GM23338 (cell line): Measurements from ENCODE around the gene MAPK11. TPM values are rescaled to one million over a fixed set of nuclear protein-coding genes. Genes with fewer than 3 reads are reported as not detected.

ENCODE experiments used
- ATAC-seq: fragments of 200-7000 bp; cut with Tn5 transposase; 3 replicates; pipeline ENCODE4 v1.9.1; 2020
- DNase-seq: peaks from one replicate; pipeline ENCODE4 v3.0.0-alpha.2; 2015; ENCODE audit warnings: low spot score
- H2AFZ ChIP-seq: fragments of 200-600 bp; sonication (generic); 2 replicates; pipeline ENCODE4 v1.8.0; 2016; ENCODE audit warnings: antibody characterized with exemption, mild to moderate bottlenecking, moderate library complexity
- H3F3A ChIP-seq: fragments of 200-600 bp; sonication (generic); replicated peaks from 2 replicates; pipeline ENCODE4 v1.8.0; 2017; ENCODE audit warnings: antibody characterized with exemption, mixed run types, low read depth
- H3K27ac ChIP-seq: fragments of 200-600 bp; sonication (generic); 2 replicates; pipeline ENCODE4 v1.6.1; 2016; ENCODE audit warnings: low read depth
- H3K27me3 ChIP-seq: fragments of 200-600 bp; sonication (generic); 2 replicates; pipeline ENCODE4 v1.8.0; 2016; ENCODE audit warnings: mild to moderate bottlenecking, mixed run types, moderate library complexity; ENCODE audit not compliant: insufficient read depth
- H3K36me3 ChIP-seq: fragments of 200-600 bp; sonication (generic); 2 replicates; pipeline ENCODE4 v1.8.0; 2016; ENCODE audit warnings: mild to moderate bottlenecking; ENCODE audit not compliant: insufficient read depth
- H3K4me1 ChIP-seq: fragments of 200-600 bp; sonication (generic); 2 replicates; pipeline ENCODE4 v1.8.0; 2016; ENCODE audit warnings: mild to moderate bottlenecking, moderate library complexity; ENCODE audit not compliant: insufficient read depth
- H3K4me2 ChIP-seq: fragments of 200-600 bp; sonication (generic); 2 replicates; pipeline ENCODE4 v1.7.1; 2017; ENCODE audit warnings: mixed run types
- H3K4me3 ChIP-seq: fragments of 200-600 bp; sonication (generic); 2 replicates; pipeline ENCODE4 v1.6.1; 2016; ENCODE audit warnings: mixed run types
- H3K79me2 ChIP-seq: fragments of 200-600 bp; sonication (generic); replicated peaks from 2 replicates; pipeline ENCODE4 v1.8.0; 2017; ENCODE audit warnings: mild to moderate bottlenecking; ENCODE audit not compliant: insufficient read depth
- H3K9me2 ChIP-seq: fragments of 200-600 bp; sonication (generic); 2 replicates; pipeline ENCODE4 v1.8.0; 2017; ENCODE audit not compliant: insufficient read depth
- H4K20me1 ChIP-seq: fragments of 200-600 bp; sonication (generic); replicated peaks from 2 replicates; pipeline ENCODE4 v1.8.0; 2017; ENCODE audit warnings: mild to moderate bottlenecking; ENCODE audit not compliant: insufficient read depth
- H3K27ac Mint-ChIP-seq: 2 replicates; pipeline ENCODE4 v1.8.0; 2020; ENCODE audit warnings: inconsistent platforms, mild to moderate bottlenecking, moderate library complexity, mixed read lengths
- H3K27me3 Mint-ChIP-seq: 3 replicates; pipeline ENCODE4 v1.8.0; 2022; ENCODE audit warnings: low read depth, mild to moderate bottlenecking, moderate library complexity, mixed read lengths, inconsistent platforms; ENCODE audit not compliant: insufficient read depth, poor library complexity
- H3K36me3 Mint-ChIP-seq: 3 replicates; pipeline ENCODE4 v1.8.0; 2021; ENCODE audit warnings: low read depth, mild to moderate bottlenecking, inconsistent platforms, moderate library complexity, mixed read lengths
- H3K4me1 Mint-ChIP-seq: 3 replicates; pipeline ENCODE4 v1.8.0; 2020; ENCODE audit warnings: mild to moderate bottlenecking, inconsistent platforms, mixed read lengths
- H3K4me3 Mint-ChIP-seq: 3 replicates; pipeline ENCODE4 v1.8.0; 2021; ENCODE audit warnings: moderate library complexity, mild to moderate bottlenecking, inconsistent platforms, mixed read lengths
- H3K9me3 Mint-ChIP-seq: 3 replicates; pipeline ENCODE4 v1.8.0; 2020; ENCODE audit warnings: moderate library complexity, mild to moderate bottlenecking, inconsistent platforms, mixed read lengths
- EZH2 ChIP-seq: fragments of 200-600 bp; sonication (generic); IDR thresholded peaks from one replicate; pipeline ENCODE4 v1.8.0; 2017; ENCODE audit warnings: antibody characterized with exemption, mild to moderate bottlenecking, low read depth; ENCODE audit not compliant: unreplicated experiment
- EZH2phosphoT487 ChIP-seq: fragments of 200-600 bp; sonication (generic); IDR thresholded peaks from one replicate; pipeline ENCODE4 v1.8.1; 2018; ENCODE audit warnings: antibody characterized with exemption; ENCODE audit not compliant: unreplicated experiment
- NANOG ChIP-seq: IDR thresholded peaks from 2 replicates; pipeline ENCODE4 v1.6.1; 2016; ENCODE audit warnings: antibody characterized with exemption, borderline replicate concordance
- ZNF114 ChIP-seq: fragments of 250-450 bp; sonication (Bioruptor Pico); IDR thresholded peaks from 2 replicates; pipeline ENCODE4 v1.5.0; 2020; ENCODE audit warnings: mild to moderate bottlenecking, moderate library complexity
- ZNF331 ChIP-seq: fragments of 250-450 bp; sonication (Bioruptor Pico); IDR thresholded peaks from 2 replicates; pipeline ENCODE4 v1.5.0; 2020; ENCODE audit warnings: low read depth, mild to moderate bottlenecking, moderate library complexity
- ZNF462 ChIP-seq: fragments of 250-450 bp; sonication (Bioruptor Pico); IDR thresholded peaks from 2 replicates; pipeline ENCODE4 v1.5.0; 2020; ENCODE audit warnings: mild to moderate bottlenecking, moderate library complexity
- polyA plus RNA-seq: library from polyadenylated mRNA; unstranded; fragments of >200 nt; fragmentation: Nextera tagmentation; extraction: Ambion mirVana; gene quantifications from 2 replicates; pipeline ENCODE4 v1.2.1, GENCODE V29; 2016
- total RNA-seq: library from RNA; depleted of rRNA; stranded (reverse); fragments of >200 nt; shearing (Covaris generic); gene quantifications from 2 replicates; pipeline ENCODE4 v1.2.3, GENCODE V29; 2014
- TF ChIP-seq, protein P1 (sequence below): IDR thresholded peaks from 2 replicates; pipeline ENCODE4 v1.6.1; 2016; ENCODE audit warnings: antibody characterized with exemption
- TF ChIP-seq, protein P2 (sequence below): IDR thresholded peaks from one replicate; pipeline ENCODE4 v1.6.1; 2018; ENCODE audit warnings: antibody characterized with exemption; ENCODE audit not compliant: unreplicated experiment

MAPK11 gene
- total and polyA plus RNA-seq, 2 experiments from 2014 or later = 0.34 to 1.9 TPM

DNA sequence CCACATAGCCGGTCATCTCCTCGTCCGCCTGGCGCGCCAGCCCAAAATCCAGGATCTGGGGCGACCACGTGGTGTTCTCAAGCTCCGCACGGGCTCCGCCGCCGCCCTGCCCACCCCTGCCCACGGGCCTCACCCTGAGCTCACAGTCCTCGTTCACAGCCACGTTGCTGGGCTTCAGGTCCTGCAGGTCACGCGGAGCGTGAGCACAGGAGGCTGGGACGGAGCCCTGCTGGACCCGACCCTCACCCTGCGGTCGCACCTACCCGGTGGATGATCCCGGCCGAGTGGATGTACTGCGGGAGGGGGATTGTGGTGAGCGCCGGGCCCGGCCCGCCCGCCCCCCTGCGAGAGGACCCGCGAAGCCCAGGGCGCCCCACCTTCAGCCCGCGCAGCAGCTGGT lies 3.2 kb downstream of the MAPK11 start:
- no peaks in the 10 kb centered on the region for H3K79me2 ChIP-seq
- ATAC-seq (no peak), DNase-seq (no peak)
- H3K36me3 ChIP-seq = no peaks in the 10 kb centered on the region
- peak overlapping the region; percentile 81 for H3K4me2 ChIP-seq
- H3K4me1 Mint-ChIP-seq = peaks cover 10% of the 10 kb centered on the region; the same call in 2 of the 3 replicates
- peak overlapping the region; percentile 69; the same call in 1 of the 2 replicates for H2AFZ ChIP-seq
- peaks cover 66% of the 10 kb centered on the region for H3K27me3 ChIP-seq
- H3K9me2 ChIP-seq = no peaks in the 10 kb centered on the region
- H3K4me3 ChIP-seq = peak overlapping the region; percentile 59
- no peaks in the 10 kb centered on the region for H3K36me3 Mint-ChIP-seq
- peaks cover 8% of the 10 kb centered on the region; the same call in 1 of the 2 replicates for H3F3A ChIP-seq
- H3K9me3 Mint-ChIP-seq = no peaks in the 10 kb centered on the region
- no peak overlapping the region for H3K4me3 Mint-ChIP-seq
- TF ChIP-seq, protein P1, sequence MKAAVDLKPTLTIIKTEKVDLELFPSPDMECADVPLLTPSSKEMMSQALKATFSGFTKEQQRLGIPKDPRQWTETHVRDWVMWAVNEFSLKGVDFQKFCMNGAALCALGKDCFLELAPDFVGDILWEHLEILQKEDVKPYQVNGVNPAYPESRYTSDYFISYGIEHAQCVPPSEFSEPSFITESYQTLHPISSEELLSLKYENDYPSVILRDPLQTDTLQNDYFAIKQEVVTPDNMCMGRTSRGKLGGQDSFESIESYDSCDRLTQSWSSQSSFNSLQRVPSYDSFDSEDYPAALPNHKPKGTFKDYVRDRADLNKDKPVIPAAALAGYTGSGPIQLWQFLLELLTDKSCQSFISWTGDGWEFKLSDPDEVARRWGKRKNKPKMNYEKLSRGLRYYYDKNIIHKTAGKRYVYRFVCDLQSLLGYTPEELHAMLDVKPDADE = no peak
- TF ChIP-seq EZH2 (no peak), ZNF331 (CRISPR knock-in tag) (no peak), NANOG (no peak), EZH2phosphoT487 (no peak), ZNF114 (CRISPR knock-in tag) (no peak), ZNF462 (CRISPR knock-in tag) (no peak)
- TF ChIP-seq, protein P2, sequence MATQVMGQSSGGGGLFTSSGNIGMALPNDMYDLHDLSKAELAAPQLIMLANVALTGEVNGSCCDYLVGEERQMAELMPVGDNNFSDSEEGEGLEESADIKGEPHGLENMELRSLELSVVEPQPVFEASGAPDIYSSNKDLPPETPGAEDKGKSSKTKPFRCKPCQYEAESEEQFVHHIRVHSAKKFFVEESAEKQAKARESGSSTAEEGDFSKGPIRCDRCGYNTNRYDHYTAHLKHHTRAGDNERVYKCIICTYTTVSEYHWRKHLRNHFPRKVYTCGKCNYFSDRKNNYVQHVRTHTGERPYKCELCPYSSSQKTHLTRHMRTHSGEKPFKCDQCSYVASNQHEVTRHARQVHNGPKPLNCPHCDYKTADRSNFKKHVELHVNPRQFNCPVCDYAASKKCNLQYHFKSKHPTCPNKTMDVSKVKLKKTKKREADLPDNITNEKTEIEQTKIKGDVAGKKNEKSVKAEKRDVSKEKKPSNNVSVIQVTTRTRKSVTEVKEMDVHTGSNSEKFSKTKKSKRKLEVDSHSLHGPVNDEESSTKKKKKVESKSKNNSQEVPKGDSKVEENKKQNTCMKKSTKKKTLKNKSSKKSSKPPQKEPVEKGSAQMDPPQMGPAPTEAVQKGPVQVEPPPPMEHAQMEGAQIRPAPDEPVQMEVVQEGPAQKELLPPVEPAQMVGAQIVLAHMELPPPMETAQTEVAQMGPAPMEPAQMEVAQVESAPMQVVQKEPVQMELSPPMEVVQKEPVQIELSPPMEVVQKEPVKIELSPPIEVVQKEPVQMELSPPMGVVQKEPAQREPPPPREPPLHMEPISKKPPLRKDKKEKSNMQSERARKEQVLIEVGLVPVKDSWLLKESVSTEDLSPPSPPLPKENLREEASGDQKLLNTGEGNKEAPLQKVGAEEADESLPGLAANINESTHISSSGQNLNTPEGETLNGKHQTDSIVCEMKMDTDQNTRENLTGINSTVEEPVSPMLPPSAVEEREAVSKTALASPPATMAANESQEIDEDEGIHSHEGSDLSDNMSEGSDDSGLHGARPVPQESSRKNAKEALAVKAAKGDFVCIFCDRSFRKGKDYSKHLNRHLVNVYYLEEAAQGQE = no peak
- peaks cover 13% of the 10 kb centered on the region for H3K4me1 ChIP-seq
- no peaks in the 10 kb centered on the region; the same call in 1 of the 2 replicates for H4K20me1 ChIP-seq
- H3K27ac ChIP-seq = no peak overlapping the region
- H3K27me3 Mint-ChIP-seq = peaks cover 47% of the 10 kb centered on the region
- no peak overlapping the region for H3K27ac Mint-ChIP-seq
